AG09309 (cell line): ENCODE results near the gene MAP3K14.

Source experiments
- DNase-seq: peaks from one replicate; pipeline ENCODE4 v3.0.0-alpha.2; 2010; ENCODE audit warnings: low read depth
- H3K4me3 ChIP-seq: 2 replicates; pipeline ENCODE4 v1.5.1; 2011; ENCODE audit warnings: mild to moderate bottlenecking, low read depth, low read length, moderate library complexity; ENCODE audit not compliant: control insufficient read depth
- CTCF ChIP-seq: IDR thresholded peaks from 2 replicates; pipeline ENCODE4 v1.5.1; 2011; ENCODE audit warnings: mild to moderate bottlenecking, low read depth, low read length, inconsistent platforms; ENCODE audit not compliant: insufficient read depth, control insufficient read depth; ENCODE audit errors: missing control alignments

Gene MAP3K14

GRCh38 chr17:45312477-45313420 lies 4.1 kb downstream of the MAP3K14 start:
- DNase-seq: no peak
- no peak for TF ChIP-seq CTCF
- peak overlapping the region; percentile 23 for H3K4me3 ChIP-seq

GRCh38 chr17:45311760-45312476 lies 4.9 kb downstream of the MAP3K14 start:
- DNase-seq: no peak
- peak overlapping the region; percentile 25 for H3K4me3 ChIP-seq
- TF ChIP-seq CTCF: no peak

GRCh38 chr17:45311401-45311759 lies 5.4 kb downstream of the MAP3K14 start:
- DNase-seq: no peak
- H3K4me3 ChIP-seq: no peak overlapping the region
- TF ChIP-seq CTCF: peak; percentile 17

- no peak for DNase-seq
- TF ChIP-seq CTCF: no peak
- H3K4me3 ChIP-seq: no peak overlapping the region
Observed at GRCh38 chr17:45310380-45311324, 6.2 kb downstream of the MAP3K14 start.

GRCh38 chr17:45309400-45309799 lies 7.4 kb downstream of the MAP3K14 start:
- no peak for TF ChIP-seq CTCF
- DNase-seq: no peak
- no peak overlapping the region for H3K4me3 ChIP-seq

GRCh38 chr17:45308840-45309239 lies 8.0 kb downstream of the MAP3K14 start:
- DNase-seq: no peak
- no peak for TF ChIP-seq CTCF
- H3K4me3 ChIP-seq: no peak overlapping the region
